ENCODE results near the gene CCR5.
"Not testable (repeated sequence)": the region's sequence is repeated elsewhere in the genome, so short reads cannot be mapped to it uniquely, and the experiment has no call there.

Gene CCR5

DNA sequence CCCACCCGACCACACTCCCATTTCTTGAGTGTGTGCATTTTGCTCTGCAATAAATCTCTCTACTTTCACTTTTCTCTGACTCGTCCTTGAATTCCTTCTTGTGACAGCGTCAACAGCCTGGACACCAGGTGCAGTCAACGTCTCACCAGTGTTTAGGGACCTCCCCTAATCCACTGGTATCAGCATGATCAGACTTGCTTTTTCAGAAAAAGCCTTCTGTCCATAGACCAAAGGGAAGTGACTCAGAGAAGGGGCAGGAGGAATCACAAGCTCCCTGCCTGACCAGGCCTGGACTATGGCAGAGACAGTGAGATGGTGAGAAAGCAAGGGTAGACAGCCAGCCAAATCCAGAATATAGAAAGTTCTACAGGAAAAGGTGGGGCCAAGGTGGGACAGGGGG, 15.5 kb downstream of the CCR5 start:
- Histone ChIP-seq H3K4me1 (ENCODE audit: insufficient read depth, low read length) (no peaks in the 10 kb centered on the region), H3K9ac (ENCODE audit: low read depth, low read length) (no peak overlapping the region), H3K9me3 (ENCODE audit: control insufficient read depth, insufficient read depth, low read length) (no peaks in the 10 kb centered on the region), H3K36me3 (ENCODE audit: insufficient read depth, low read length) (no peaks in the 10 kb centered on the region)

DNA sequence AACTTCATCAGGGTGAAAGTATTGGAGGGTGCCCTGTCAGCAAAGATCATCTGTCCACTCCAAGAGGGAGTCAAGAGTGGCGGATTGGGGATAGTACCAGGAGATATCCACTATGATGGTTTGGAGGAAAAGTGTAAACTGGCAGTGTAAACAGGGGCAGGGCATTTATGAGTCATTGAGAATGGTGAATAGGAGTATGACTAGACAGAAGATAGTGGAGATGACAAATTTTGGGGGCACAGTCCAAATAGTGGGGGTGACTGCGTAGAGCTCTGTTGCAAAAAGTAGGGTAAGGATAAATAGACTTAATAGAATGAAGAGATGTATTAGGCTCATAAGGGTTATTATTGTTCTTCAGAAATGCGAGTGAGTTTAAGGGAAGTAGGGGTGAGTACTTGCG, 18.1 kb downstream of the CCR5 start:
- H3K4me1 ChIP-seq (ENCODE audit: insufficient read depth, low read length); H3K9me3 ChIP-seq (ENCODE audit: control insufficient read depth, insufficient read depth, low read length); H3K9ac ChIP-seq (ENCODE audit: low read depth, low read length); H3K36me3 ChIP-seq (ENCODE audit: insufficient read depth, low read length): not testable (repeated sequence)

GRCh38 chr3:46389306-46389705, 18.6 kb downstream of the CCR5 start:
- no peaks in the 10 kb centered on the region for H3K36me3 ChIP-seq (ENCODE audit: insufficient read depth, low read length)
- no peaks in the 10 kb centered on the region for H3K9me3 ChIP-seq (ENCODE audit: control insufficient read depth, insufficient read depth, low read length)
- H3K9ac ChIP-seq (ENCODE audit: low read depth, low read length), result no peak overlapping the region
- H3K4me1 ChIP-seq (ENCODE audit: insufficient read depth, low read length), result peaks cover 6% of the 10 kb centered on the region; the same call in 1 of the 2 replicates

DNA sequence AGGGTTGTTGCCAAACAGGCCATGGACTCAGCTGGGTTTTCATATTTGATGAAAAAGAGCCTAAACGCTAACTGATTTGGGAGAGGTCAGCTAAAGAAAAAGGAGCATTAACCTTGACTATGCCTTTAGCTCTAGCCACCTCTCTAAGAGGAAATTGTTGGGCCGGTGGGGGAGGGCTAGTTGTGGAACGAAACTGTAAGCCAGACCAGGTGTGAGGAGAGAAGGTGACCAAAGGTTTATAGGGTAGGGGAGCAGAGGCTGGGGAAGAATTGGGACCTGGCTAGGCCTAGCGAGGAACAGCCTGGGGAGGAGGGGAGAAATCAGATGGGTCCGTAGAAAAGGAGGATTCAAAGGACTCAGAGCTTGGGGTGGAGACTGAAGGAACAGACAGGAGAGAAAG, 20.8 kb downstream of the CCR5 start:
- not testable (repeated sequence) for H3K36me3 ChIP-seq (ENCODE audit: insufficient read depth, low read length); H3K9ac ChIP-seq (ENCODE audit: low read depth, low read length); H3K4me1 ChIP-seq (ENCODE audit: insufficient read depth, low read length)

DNA sequence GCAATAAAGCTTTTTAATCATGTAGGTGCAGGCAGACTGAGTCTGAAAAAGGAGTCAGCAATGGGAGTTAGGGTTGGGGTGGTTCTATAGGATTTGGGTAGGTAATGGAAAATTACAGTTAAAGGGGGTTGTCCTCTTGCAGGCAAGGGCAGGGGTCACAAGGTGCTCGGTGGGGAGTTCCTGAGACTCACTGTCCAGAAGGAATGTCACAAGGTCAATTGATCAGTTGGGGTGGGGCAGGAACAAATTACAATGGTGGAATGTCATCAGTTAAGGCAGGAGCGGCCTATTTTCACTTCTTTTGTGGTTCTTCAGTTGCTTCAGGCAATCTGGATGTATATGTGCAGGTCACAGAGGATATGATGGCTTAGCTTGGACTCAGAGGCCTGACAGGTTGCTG, 22.3 kb downstream of the CCR5 start:
- no peaks in the 10 kb centered on the region for H3K36me3 ChIP-seq (ENCODE audit: insufficient read depth, low read length)
- H3K9me3 ChIP-seq (ENCODE audit: control insufficient read depth, insufficient read depth, low read length), result no peaks in the 10 kb centered on the region
- peaks cover 6% of the 10 kb centered on the region; the same call in 1 of the 2 replicates for H3K4me1 ChIP-seq (ENCODE audit: insufficient read depth, low read length)
- H3K9ac ChIP-seq (ENCODE audit: low read depth, low read length), result no peak overlapping the region

More for the DNA sequence above, 20.8 kb downstream of the CCR5 start:
- not testable (repeated sequence) for H3K9me3 ChIP-seq (ENCODE audit: control insufficient read depth, insufficient read depth, low read length)

- H3K9ac ChIP-seq (ENCODE audit: low read depth, low read length), result no peak overlapping the region
- H3K36me3 ChIP-seq (ENCODE audit: insufficient read depth, low read length), result no peaks in the 10 kb centered on the region
- no peaks in the 10 kb centered on the region for H3K9me3 ChIP-seq (ENCODE audit: control insufficient read depth, insufficient read depth, low read length)
- peaks cover 6% of the 10 kb centered on the region; the same call in 1 of the 2 replicates for H3K4me1 ChIP-seq (ENCODE audit: insufficient read depth, low read length)
These were observed 23.0 kb downstream of the CCR5 start for GRCh38 chr3:46393554-46394434.

GRCh38 chr3:46395210-46395661, 24.5 kb downstream of the CCR5 start:
- no peaks in the 10 kb centered on the region for H3K36me3 ChIP-seq (ENCODE audit: insufficient read depth, low read length)
- H3K9me3 ChIP-seq (ENCODE audit: control insufficient read depth, insufficient read depth, low read length), result no peaks in the 10 kb centered on the region
- H3K9ac ChIP-seq (ENCODE audit: low read depth, low read length), result no peak overlapping the region
- H3K4me1 ChIP-seq (ENCODE audit: insufficient read depth, low read length), result peaks cover 6% of the 10 kb centered on the region; the same call in 1 of the 2 replicates

- H3K4me1 ChIP-seq (ENCODE audit: insufficient read depth, low read length), result peaks cover 6% of the 10 kb centered on the region; the same call in 1 of the 2 replicates
- H3K9ac ChIP-seq (ENCODE audit: low read depth, low read length), result no peak overlapping the region
- H3K36me3 ChIP-seq (ENCODE audit: insufficient read depth, low read length), result no peaks in the 10 kb centered on the region
- H3K9me3 ChIP-seq (ENCODE audit: control insufficient read depth, insufficient read depth, low read length), result no peaks in the 10 kb centered on the region
These were observed 25.2 kb downstream of the CCR5 start for GRCh38 chr3:46395766-46396530.

- Histone ChIP-seq H3K9ac (ENCODE audit: low read depth, low read length) (no peak overlapping the region), H3K36me3 (ENCODE audit: insufficient read depth, low read length) (no peaks in the 10 kb centered on the region), H3K4me1 (ENCODE audit: insufficient read depth, low read length) (peaks cover 6% of the 10 kb centered on the region; the same call in 1 of the 2 replicates), H3K9me3 (ENCODE audit: control insufficient read depth, insufficient read depth, low read length) (no peaks in the 10 kb centered on the region)
These were observed 26.4 kb downstream of the CCR5 start for GRCh38 chr3:46397111-46397510.

DNA sequence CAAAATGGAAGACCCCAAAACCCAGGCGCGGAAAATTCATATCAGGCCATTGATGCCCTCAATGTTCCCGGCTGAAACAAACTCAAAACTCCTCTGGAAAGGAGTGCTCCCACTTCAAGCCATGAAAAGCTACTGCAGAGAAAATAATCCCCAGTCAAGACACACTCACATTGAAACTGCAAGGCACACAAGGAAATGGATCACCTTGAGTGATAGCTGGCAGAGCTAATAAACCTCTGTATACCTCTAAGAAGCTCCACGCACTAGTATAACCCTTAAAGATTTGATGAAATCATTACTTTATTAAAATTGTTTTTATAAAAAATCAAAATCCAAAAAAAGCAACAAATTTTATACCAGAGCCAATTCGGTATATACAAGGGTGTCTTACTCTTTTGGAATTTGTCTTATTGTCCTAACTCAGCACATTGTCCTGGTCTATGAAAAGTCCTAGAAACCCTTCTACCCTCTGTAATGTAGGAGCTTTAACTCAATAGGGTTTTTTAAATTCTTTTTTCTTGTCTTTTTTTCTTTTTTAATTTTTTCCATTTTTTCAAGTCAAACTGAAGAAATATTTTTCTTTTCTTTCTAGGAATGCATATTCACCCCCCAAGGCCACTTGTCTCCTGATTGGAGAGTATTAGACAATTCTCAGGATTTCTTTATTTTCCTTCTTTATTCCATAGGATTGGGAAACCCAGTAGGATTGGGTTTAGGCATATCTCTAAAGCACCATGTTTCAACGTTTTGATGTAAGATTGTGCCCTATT, 27.6 kb downstream of the CCR5 start:
- Histone ChIP-seq H3K36me3 (ENCODE audit: insufficient read depth, low read length) (no peaks in the 10 kb centered on the region), H3K4me1 (ENCODE audit: insufficient read depth, low read length) (peaks cover 6% of the 10 kb centered on the region; the same call in 1 of the 2 replicates)

GRCh38 chr3:46399098-46399497, 28.4 kb downstream of the CCR5 start:
- Histone ChIP-seq H3K9me3 (ENCODE audit: control insufficient read depth, insufficient read depth, low read length) (no peaks in the 10 kb centered on the region), H3K4me1 (ENCODE audit: insufficient read depth, low read length) (peaks cover under 1% of the 10 kb centered on the region; the same call in 1 of the 2 replicates), H3K9ac (ENCODE audit: low read depth, low read length) (no peak overlapping the region), H3K36me3 (ENCODE audit: insufficient read depth, low read length) (no peaks in the 10 kb centered on the region)

More for the DNA sequence above, 27.6 kb downstream of the CCR5 start:
- no peaks in the 10 kb centered on the region for H3K9me3 ChIP-seq (ENCODE audit: control insufficient read depth, insufficient read depth, low read length)
- no peak overlapping the region for H3K9ac ChIP-seq (ENCODE audit: low read depth, low read length)

- Histone ChIP-seq H3K36me3 (ENCODE audit: insufficient read depth, low read length) (no peaks in the 10 kb centered on the region), H3K9ac (ENCODE audit: low read depth, low read length) (no peak overlapping the region), H3K4me1 (ENCODE audit: insufficient read depth, low read length) (no peaks in the 10 kb centered on the region), H3K9me3 (ENCODE audit: control insufficient read depth, insufficient read depth, low read length) (no peaks in the 10 kb centered on the region)
These were observed 28.8 kb downstream of the CCR5 start for GRCh38 chr3:46399557-46399956.

GRCh38 chr3:46400000-46400734, 29.4 kb downstream of the CCR5 start:
- Histone ChIP-seq H3K9me3 (ENCODE audit: control insufficient read depth, insufficient read depth, low read length) (no peaks in the 10 kb centered on the region), H3K36me3 (ENCODE audit: insufficient read depth, low read length) (no peaks in the 10 kb centered on the region), H3K4me1 (ENCODE audit: insufficient read depth, low read length) (no peaks in the 10 kb centered on the region), H3K9ac (ENCODE audit: low read depth, low read length) (no peak overlapping the region)

All from ES-I3 (cell line).